Measurements from ENCODE around the gene NOL4L. TPM values are rescaled to one million over a fixed set of nuclear protein-coding genes. Genes with fewer than 3 reads are reported as not detected.
A peak's percentile ranks its signal among the peaks of the same experiment; 100 is the strongest.

NOL4L gene
- total and polyA plus RNA-seq, 4 donors: 7.9 to 20.6 (median 12.2) TPM

DNA sequence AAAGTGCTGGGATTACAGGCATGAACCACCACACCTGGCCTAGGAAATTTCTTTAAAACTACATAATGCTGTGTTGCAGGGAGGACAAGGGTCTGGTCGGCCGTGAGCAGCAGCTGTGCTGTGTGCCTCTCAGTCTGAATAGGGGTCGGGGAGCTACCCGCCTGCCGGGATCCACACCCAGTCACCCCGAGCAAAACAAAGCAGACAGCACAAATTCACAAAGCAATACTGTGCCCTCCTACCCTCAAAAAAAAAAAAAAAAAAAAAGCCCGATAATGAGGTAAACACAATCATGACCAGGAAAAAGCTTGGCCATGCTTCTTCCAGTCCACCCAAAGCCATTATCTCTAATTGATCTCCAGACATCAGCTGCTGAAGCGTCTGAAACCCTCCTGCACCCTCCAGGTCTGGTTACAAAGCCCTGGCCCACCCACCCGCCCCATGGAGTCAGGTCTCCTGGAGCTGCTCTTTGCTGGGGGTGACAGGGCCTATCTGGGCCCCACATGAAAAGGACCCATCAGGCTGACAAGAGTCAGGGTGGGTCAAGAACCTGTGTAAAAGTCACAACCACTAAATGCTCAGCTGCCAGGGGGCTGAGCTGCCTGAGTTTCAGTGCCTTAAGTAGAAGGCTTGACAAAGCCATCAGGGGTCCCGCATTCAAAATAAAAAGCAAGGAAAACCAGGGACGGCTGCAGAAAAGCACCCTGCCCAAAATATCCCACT is 88.2 kb downstream of the NOL4L start:
- H3K4me3 ChIP-seq: no peak overlapping the region
- no peak for ATAC-seq (ENCODE audit: insufficient read depth, low FRiP score)
- H3K9ac ChIP-seq (ENCODE audit: insufficient read depth in 1 of 2, low read length in 2 of 2): no peak overlapping the region
- H3K9me3 ChIP-seq (ENCODE audit: control insufficient read depth in 4 of 4, insufficient read depth in 3 of 4, low read length in 3 of 4): no peaks in the 10 kb centered on the region
- no peak for DNase-seq
- H3K27ac ChIP-seq (ENCODE audit: low read depth in 1 of 2, low read length in 1 of 2): peak overlapping the region in 1 of 2 donors; percentile 38
- WGBS, 2 donors: 69 to 76% methylated on average over 11 of the region's 11 CpGs
- no peaks in the 10 kb centered on the region for H3K27me3 ChIP-seq (ENCODE audit: control insufficient read depth in 3 of 3, insufficient read depth in 3 of 3, low read length in 2 of 3)
- TF ChIP-seq, protein P1, sequence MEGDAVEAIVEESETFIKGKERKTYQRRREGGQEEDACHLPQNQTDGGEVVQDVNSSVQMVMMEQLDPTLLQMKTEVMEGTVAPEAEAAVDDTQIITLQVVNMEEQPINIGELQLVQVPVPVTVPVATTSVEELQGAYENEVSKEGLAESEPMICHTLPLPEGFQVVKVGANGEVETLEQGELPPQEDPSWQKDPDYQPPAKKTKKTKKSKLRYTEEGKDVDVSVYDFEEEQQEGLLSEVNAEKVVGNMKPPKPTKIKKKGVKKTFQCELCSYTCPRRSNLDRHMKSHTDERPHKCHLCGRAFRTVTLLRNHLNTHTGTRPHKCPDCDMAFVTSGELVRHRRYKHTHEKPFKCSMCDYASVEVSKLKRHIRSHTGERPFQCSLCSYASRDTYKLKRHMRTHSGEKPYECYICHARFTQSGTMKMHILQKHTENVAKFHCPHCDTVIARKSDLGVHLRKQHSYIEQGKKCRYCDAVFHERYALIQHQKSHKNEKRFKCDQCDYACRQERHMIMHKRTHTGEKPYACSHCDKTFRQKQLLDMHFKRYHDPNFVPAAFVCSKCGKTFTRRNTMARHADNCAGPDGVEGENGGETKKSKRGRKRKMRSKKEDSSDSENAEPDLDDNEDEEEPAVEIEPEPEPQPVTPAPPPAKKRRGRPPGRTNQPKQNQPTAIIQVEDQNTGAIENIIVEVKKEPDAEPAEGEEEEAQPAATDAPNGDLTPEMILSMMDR (IDR thresholded peaks at IDR 0.05; ENCODE audit: control extremely low read depth, extremely low read depth): no peak
- H3K4me1 ChIP-seq (ENCODE audit: control insufficient read depth in 5 of 5, insufficient read depth in 5 of 5, low read length in 5 of 5): peaks cover 0 to 13% (median 7%) of the 10 kb centered on the region in 5 donors
- no peaks in the 10 kb centered on the region for H3K36me3 ChIP-seq (ENCODE audit: control insufficient read depth in 4 of 4, insufficient read depth in 4 of 4, low read length in 4 of 4)

DNA sequence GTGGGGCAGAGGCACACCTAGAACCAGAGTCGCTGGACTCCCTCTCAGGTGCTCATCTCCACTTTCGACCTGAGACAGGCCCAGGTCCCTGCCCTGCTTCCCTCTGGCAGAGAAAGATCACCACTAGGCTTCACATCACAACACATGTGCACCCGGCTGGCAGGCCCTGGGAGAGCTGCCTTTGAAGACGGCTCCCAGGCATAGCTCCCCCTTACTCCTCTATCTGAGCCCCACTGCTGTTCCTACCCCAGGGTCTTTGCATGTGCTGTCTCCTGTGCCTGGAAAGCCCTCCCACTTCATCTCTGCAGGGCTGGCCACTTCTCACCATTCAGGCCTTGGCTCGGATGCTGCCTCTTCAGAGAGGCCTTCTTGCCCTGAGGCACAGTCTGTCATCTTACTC is 89.2 kb downstream of the NOL4L start:
- Histone ChIP-seq H3K4me3 (no peak overlapping the region), H3K9ac (ENCODE audit: insufficient read depth in 1 of 2, low read length in 2 of 2) (no peak overlapping the region), H3K27me3 (ENCODE audit: control insufficient read depth in 3 of 3, insufficient read depth in 3 of 3, low read length in 2 of 3) (no peaks in the 10 kb centered on the region), H3K4me1 (ENCODE audit: control insufficient read depth in 5 of 5, insufficient read depth in 5 of 5, low read length in 5 of 5) (peaks cover 0 to 13% (median 7%) of the 10 kb centered on the region in 5 donors), H3K27ac (ENCODE audit: low read depth in 1 of 2, low read length in 1 of 2) (no peak overlapping the region), H3K9me3 (ENCODE audit: control insufficient read depth in 4 of 4, insufficient read depth in 3 of 4, low read length in 3 of 4) (no peaks in the 10 kb centered on the region), H3K36me3 (ENCODE audit: control insufficient read depth in 4 of 4, insufficient read depth in 4 of 4, low read length in 4 of 4) (no peaks in the 10 kb centered on the region)
- 93 to 96% methylated on average over 5 of the region's 5 CpGs for WGBS, 2 donors
- ATAC-seq (ENCODE audit: insufficient read depth, low FRiP score) (no peak), DNase-seq (no peak)
- TF ChIP-seq, protein P1 (IDR thresholded peaks at IDR 0.05; ENCODE audit: control extremely low read depth, extremely low read depth): no peak

DNA sequence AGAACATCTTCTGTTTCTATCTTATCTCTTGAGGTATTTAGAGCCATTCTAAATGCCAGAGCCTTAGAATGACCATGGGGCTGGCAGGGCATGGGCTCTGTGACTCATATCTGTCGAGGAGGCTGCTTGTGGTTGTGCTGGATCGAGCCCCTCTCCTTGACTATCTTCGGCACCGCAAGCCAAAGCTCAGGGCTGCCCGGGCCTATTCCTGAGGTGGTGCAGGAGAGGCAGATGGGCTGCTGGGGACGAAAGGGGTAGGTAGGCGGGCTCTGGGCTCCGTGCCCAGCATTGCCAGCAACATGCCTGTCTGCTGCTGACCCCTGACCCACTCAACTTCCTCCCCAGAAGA is 89.9 kb downstream of the NOL4L start:
- Histone ChIP-seq H3K27ac (ENCODE audit: low read depth in 1 of 2, low read length in 1 of 2) (no peak overlapping the region), H3K4me3 (no peak overlapping the region), H3K9me3 (ENCODE audit: control insufficient read depth in 4 of 4, insufficient read depth in 3 of 4, low read length in 3 of 4) (no peaks in the 10 kb centered on the region), H3K27me3 (ENCODE audit: control insufficient read depth in 3 of 3, insufficient read depth in 3 of 3, low read length in 2 of 3) (no peaks in the 10 kb centered on the region), H3K4me1 (ENCODE audit: control insufficient read depth in 5 of 5, insufficient read depth in 5 of 5, low read length in 5 of 5) (peaks cover 0 to 13% (median 7%) of the 10 kb centered on the region in 5 donors), H3K36me3 (ENCODE audit: control insufficient read depth in 4 of 4, insufficient read depth in 4 of 4, low read length in 4 of 4) (no peaks in the 10 kb centered on the region), H3K9ac (ENCODE audit: insufficient read depth in 1 of 2, low read length in 2 of 2) (no peak overlapping the region)
- DNase-seq: no peak
- WGBS, 2 donors: 81 to 87% methylated on average over 8 of the region's 8 CpGs
- TF ChIP-seq, protein P1 (IDR thresholded peaks at IDR 0.05; ENCODE audit: control extremely low read depth, extremely low read depth): no peak
- ATAC-seq (ENCODE audit: insufficient read depth, low FRiP score): no peak

Measured in lung (tissue), 12 donors.